H9 (cell line): Measurements from ENCODE around the gene ETV6. TPM values are rescaled to one million over a fixed set of nuclear protein-coding genes. Genes with fewer than 3 reads are reported as not detected.

Source experiments
- DNase-seq: peaks from one replicate; pipeline ENCODE4 v3.0.0-alpha.2; 2017
- H2AFZ ChIP-seq: one replicate; pipeline ENCODE4 v1.6.1; 2013; ENCODE audit warnings: mild to moderate bottlenecking, low read length, control low read depth, moderate library complexity
- H2AK5ac ChIP-seq: 2 replicates; pipeline ENCODE4 v1.6.1; 2013; ENCODE audit warnings: low read length, control low read depth, mixed read lengths; ENCODE audit not compliant: insufficient read length
- H2BK120ac ChIP-seq: one replicate; pipeline ENCODE4 v1.6.1; 2013; ENCODE audit warnings: low read depth, mild to moderate bottlenecking, low read length, control low read depth, inconsistent platforms; ENCODE audit not compliant: poor library complexity, severe bottlenecking
- H2BK12ac ChIP-seq: 2 replicates; pipeline ENCODE4 v1.6.1; 2013; ENCODE audit warnings: low read length, control low read depth, mixed read lengths, low read depth; ENCODE audit not compliant: insufficient read length
- H2BK15ac ChIP-seq: 2 replicates; pipeline ENCODE4 v1.6.1; 2013; ENCODE audit warnings: low read depth, low read length, control low read depth
- H2BK20ac ChIP-seq: one replicate; pipeline ENCODE4 v1.6.1; 2013; ENCODE audit warnings: low read depth, mild to moderate bottlenecking, low read length, control low read depth, inconsistent platforms; ENCODE audit not compliant: poor library complexity, severe bottlenecking
- H2BK5ac ChIP-seq: 2 replicates; pipeline ENCODE4 v1.6.1; 2013; ENCODE audit warnings: low read length, control low read depth, mixed read lengths; ENCODE audit not compliant: insufficient read length
- H3K14ac ChIP-seq: 2 replicates; pipeline ENCODE4 v1.6.1; 2013; ENCODE audit warnings: low read length, control low read depth; ENCODE audit not compliant: insufficient read depth
- H3K18ac ChIP-seq: 2 replicates; pipeline ENCODE4 v1.6.1; 2013; ENCODE audit warnings: low read depth, mild to moderate bottlenecking, mixed read lengths, low read length, control low read depth; ENCODE audit not compliant: insufficient read length
- H3K23ac ChIP-seq: 2 replicates; pipeline ENCODE4 v1.6.1; 2013; ENCODE audit warnings: low read length, control low read depth, mixed read lengths, low read depth; ENCODE audit not compliant: insufficient read length
- H3K23me2 ChIP-seq: 2 replicates; pipeline ENCODE4 v1.6.1; 2013; ENCODE audit warnings: low read depth, mild to moderate bottlenecking, mixed read lengths, low read length, control low read depth; ENCODE audit not compliant: insufficient read length, poor library complexity, severe bottlenecking
- H3K27ac ChIP-seq: 2 replicates; pipeline ENCODE4 v1.5.1; 2013; ENCODE audit warnings: low read length, control low read depth, mixed read lengths, low read depth; ENCODE audit not compliant: insufficient read length
- H3K27me3 ChIP-seq: 2 replicates; pipeline ENCODE4 v1.6.1; 2013; ENCODE audit warnings: low read length, control low read depth, inconsistent platforms; ENCODE audit not compliant: insufficient read depth
- H3K4ac ChIP-seq: 2 replicates; pipeline ENCODE4 v1.6.1; 2013; ENCODE audit warnings: low read depth, mild to moderate bottlenecking, control low read depth, inconsistent platforms, low read length, moderate library complexity
- H3K4me1 ChIP-seq: 2 replicates; pipeline ENCODE4 v1.6.1; 2013; ENCODE audit warnings: low read length, control low read depth, inconsistent platforms; ENCODE audit not compliant: insufficient read depth
- H3K4me2 ChIP-seq: 2 replicates; pipeline ENCODE4 v1.6.1; 2013; ENCODE audit warnings: low read length, control low read depth, mixed read lengths; ENCODE audit not compliant: insufficient read length, insufficient read depth
- H3K56ac ChIP-seq: 2 replicates; pipeline ENCODE4 v1.6.1; 2013; ENCODE audit warnings: low read depth, mild to moderate bottlenecking, mixed read lengths, low read length, control low read depth; ENCODE audit not compliant: insufficient read length
- H3K79me1 ChIP-seq: 2 replicates; pipeline ENCODE4 v1.6.1; 2013; ENCODE audit warnings: low read depth, mild to moderate bottlenecking, moderate library complexity, low read length, control low read depth, inconsistent platforms; ENCODE audit not compliant: insufficient read depth, poor library complexity, severe bottlenecking
- H3K79me2 ChIP-seq: 2 replicates; pipeline ENCODE4 v1.6.1; 2013; ENCODE audit warnings: low read length, control low read depth, inconsistent platforms; ENCODE audit not compliant: insufficient read depth
- H3K9ac ChIP-seq: 2 replicates; pipeline ENCODE4 v1.6.1; 2013; ENCODE audit warnings: low read length, control low read depth, mixed read lengths; ENCODE audit not compliant: insufficient read length; ENCODE audit errors: extremely low read depth
- H3K9me3 ChIP-seq: one replicate; pipeline ENCODE4 v1.6.1; 2013; ENCODE audit warnings: low read depth, low read length, inconsistent platforms; ENCODE audit not compliant: control insufficient read depth
- H3T11ph ChIP-seq: one replicate; pipeline ENCODE4 v1.6.1; 2013; ENCODE audit warnings: mild to moderate bottlenecking, low read length, control low read depth, inconsistent platforms
- H4K20me1 ChIP-seq: one replicate; pipeline ENCODE4 v1.6.1; 2013; ENCODE audit not compliant: control insufficient read depth, insufficient read length, insufficient read depth
- H4K5ac ChIP-seq: 2 replicates; pipeline ENCODE4 v1.6.1; 2013; ENCODE audit warnings: low read depth, mild to moderate bottlenecking, mixed read lengths, low read length, control low read depth; ENCODE audit not compliant: insufficient read length
- H4K8ac ChIP-seq: replicated peaks from 2 replicates; pipeline ENCODE4 v1.6.1; 2013; ENCODE audit warnings: low read length, control low read depth, mixed read lengths, low read depth; ENCODE audit not compliant: insufficient read length
- H4K91ac ChIP-seq: 2 replicates; pipeline ENCODE4 v1.6.1; 2013; ENCODE audit warnings: low read depth, mild to moderate bottlenecking, moderate library complexity, mixed read lengths, low read length, control low read depth; ENCODE audit not compliant: insufficient read length
- H3K27ac Mint-ChIP-seq, 3 experiments: 2 replicates in 2 of 3; 3 replicates in 1 of 3; pipeline ENCODE4 v1.8.0; 2020 to 2021; ENCODE audit warnings: mixed read lengths in 3 of 3, mild to moderate bottlenecking in 1 of 3, moderate library complexity in 1 of 3
- H3K27me3 Mint-ChIP-seq: 2 replicates; pipeline ENCODE4 v1.8.0; 2021; ENCODE audit warnings: low read depth, mild to moderate bottlenecking, moderate library complexity, mixed read lengths
- H3K36me3 Mint-ChIP-seq, 3 experiments: 2 replicates in 2 of 3; 3 replicates in 1 of 3; pipeline ENCODE4 v1.8.0; 2020 to 2021; ENCODE audit warnings: low read depth in 3 of 3, mixed read lengths in 3 of 3; ENCODE audit not compliant: insufficient read depth in 1 of 3
- H3K4me1 Mint-ChIP-seq, 2 experiments: 2 replicates each; pipeline ENCODE4 v1.8.0; 2020; ENCODE audit warnings: mixed read lengths in 2 of 2
- H3K4me3 Mint-ChIP-seq, 2 experiments: 2 replicates in 1 of 2; 3 replicates in 1 of 2; pipeline ENCODE4 v1.8.0; 2020 to 2021; ENCODE audit warnings: mild to moderate bottlenecking in 2 of 2, mixed read lengths in 2 of 2, moderate library complexity in 1 of 2
- H3K9me3 Mint-ChIP-seq, 2 experiments: 2 replicates in 1 of 2; 3 replicates in 1 of 2; pipeline ENCODE4 v1.8.0; 2020; ENCODE audit warnings: mild to moderate bottlenecking in 2 of 2, mixed read lengths in 2 of 2, moderate library complexity in 1 of 2
- WGBS: extraction: QIAGEN DNeasy Blood & Tissue Kit; methylation state at CpG from one replicate; pipeline ENCODE4 v1.1.7; 2013; ENCODE audit warnings: missing lambda C conversion rate, low lambda C conversion rate, mixed read lengths; ENCODE audit not compliant: insufficient read length; ENCODE audit errors: extremely low coverage; 5-methylcytosine and 5-hydroxymethylcytosine counted together
- total RNA-seq: library from RNA; stranded (reverse); gene quantifications from 2 replicates; pipeline ENCODE4 v1.2.1, GENCODE V29; 2021
- TF ChIP-seq, protein P1 (sequence below): fragments of 200-600 bp; sonication (generic); conservative IDR thresholded peaks from 3 replicates; pipeline ENCODE4 v1.8.0; 2021; ENCODE audit warnings: antibody characterized with exemption, mild to moderate bottlenecking

ETV6 gene
- total RNA-seq, 1 experiment from 2014 or later, result 28.7 TPM

DNA sequence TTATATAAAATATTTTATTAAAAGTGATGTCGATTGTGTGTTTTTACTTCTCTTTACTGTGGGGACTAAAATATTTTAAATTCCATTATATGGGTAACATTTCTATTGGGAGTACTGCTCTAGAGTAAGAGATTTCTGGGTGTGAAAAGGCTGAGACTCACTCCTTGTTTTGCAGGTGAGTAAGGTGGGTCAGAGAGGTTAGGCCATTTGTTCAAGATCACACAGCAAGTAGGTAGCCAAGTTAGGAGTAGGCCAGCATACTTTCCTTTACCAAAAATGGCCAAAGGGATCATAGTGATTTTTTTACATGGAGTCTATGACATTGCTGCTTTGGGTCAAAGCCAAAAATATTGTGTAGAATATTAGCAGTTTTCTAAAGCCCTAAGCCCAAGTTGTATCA is 138.0 kb downstream of the ETV6 start:
- Histone ChIP-seq H3K9ac (no peak overlapping the region), H3K4me1 (peaks cover 6% of the 10 kb centered on the region), H3K9me3 (no peaks in the 10 kb centered on the region), H2BK20ac (no peak overlapping the region), H2BK12ac (no peak overlapping the region), H3K23ac (no peak overlapping the region), H3K23me2 (no peaks in the 10 kb centered on the region), H3K4ac (no peak overlapping the region), H3T11ph (no peak overlapping the region), H3K18ac (no peak overlapping the region), H3K79me2 (no peaks in the 10 kb centered on the region; the same call in 1 of the 2 replicates), H2AFZ (no peak overlapping the region), H4K8ac (no peak overlapping the region), H3K79me1 (no peaks in the 10 kb centered on the region), H2AK5ac (no peak overlapping the region), H3K27ac (no peak overlapping the region), H3K14ac (no peak overlapping the region), H2BK5ac (no peak overlapping the region), H2BK120ac (no peak overlapping the region), H3K4me2 (no peak overlapping the region), H3K56ac (no peak overlapping the region), H4K20me1 (no peaks in the 10 kb centered on the region), H2BK15ac (no peak overlapping the region), H4K5ac (no peak overlapping the region), H3K27me3 (no peaks in the 10 kb centered on the region), H4K91ac (no peak overlapping the region)
- no CpG with 5 or more reads among the region's 1 CpG for WGBS
- Mint-ChIP-seq H3K27me3 (no peaks in the 10 kb centered on the region), H3K4me1 (peaks cover 24 to 31% of the 10 kb centered on the region in 2 experiments), H3K27ac (no peak overlapping the region), H3K9me3 (no peaks in the 10 kb centered on the region), H3K36me3 (peaks cover 0 to 5% (median 2%) of the 10 kb centered on the region in 3 experiments; a peak in 4 of 7 replicates), H3K4me3 (no peak overlapping the region)
- TF ChIP-seq, protein P1, sequence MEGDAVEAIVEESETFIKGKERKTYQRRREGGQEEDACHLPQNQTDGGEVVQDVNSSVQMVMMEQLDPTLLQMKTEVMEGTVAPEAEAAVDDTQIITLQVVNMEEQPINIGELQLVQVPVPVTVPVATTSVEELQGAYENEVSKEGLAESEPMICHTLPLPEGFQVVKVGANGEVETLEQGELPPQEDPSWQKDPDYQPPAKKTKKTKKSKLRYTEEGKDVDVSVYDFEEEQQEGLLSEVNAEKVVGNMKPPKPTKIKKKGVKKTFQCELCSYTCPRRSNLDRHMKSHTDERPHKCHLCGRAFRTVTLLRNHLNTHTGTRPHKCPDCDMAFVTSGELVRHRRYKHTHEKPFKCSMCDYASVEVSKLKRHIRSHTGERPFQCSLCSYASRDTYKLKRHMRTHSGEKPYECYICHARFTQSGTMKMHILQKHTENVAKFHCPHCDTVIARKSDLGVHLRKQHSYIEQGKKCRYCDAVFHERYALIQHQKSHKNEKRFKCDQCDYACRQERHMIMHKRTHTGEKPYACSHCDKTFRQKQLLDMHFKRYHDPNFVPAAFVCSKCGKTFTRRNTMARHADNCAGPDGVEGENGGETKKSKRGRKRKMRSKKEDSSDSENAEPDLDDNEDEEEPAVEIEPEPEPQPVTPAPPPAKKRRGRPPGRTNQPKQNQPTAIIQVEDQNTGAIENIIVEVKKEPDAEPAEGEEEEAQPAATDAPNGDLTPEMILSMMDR, result no peak
- no peak for DNase-seq
